ENCODE results near the gene PRAMEF1. TPM values are rescaled to one million over a fixed set of nuclear protein-coding genes. Genes with fewer than 3 reads are reported as not detected.

Gene PRAMEF1
- total and polyA plus RNA-seq, 2 of the 13 experiments (the other 11 are each of a cell fraction or from before 2014, with no cell fraction given), result not detected

DNA sequence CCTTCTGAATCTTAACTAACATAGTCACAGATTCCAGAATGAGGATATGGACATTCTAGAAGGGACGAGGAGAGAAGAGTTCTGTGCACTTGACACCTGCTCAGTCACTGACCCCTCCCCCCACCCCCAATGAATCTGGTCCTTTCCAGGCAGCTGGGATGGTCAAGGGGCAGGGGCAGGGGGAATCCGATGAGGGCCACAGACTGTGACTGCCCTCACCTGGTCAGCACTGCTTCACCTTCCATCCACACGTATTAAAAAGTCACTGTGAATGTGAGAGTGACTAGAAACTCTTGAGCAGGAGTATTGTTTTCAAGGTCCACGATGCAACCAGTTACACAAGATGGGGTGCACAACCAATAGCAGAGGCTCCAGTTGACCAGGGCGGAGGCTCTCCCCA, 27.2 kb upstream of the PRAMEF1 start:
- ATAC-seq (no peak), FAIRE-seq (no peak), DNase-seq (ENCODE audit: low spot score) (no peak)
- no peak for TF ChIP-seq ZNF326 (CRISPR knock-in tag; IDR thresholded peaks at IDR 0.05; ENCODE audit: borderline replicate concordance)
- TF ChIP-seq KAT8 (CRISPR knock-in tag; IDR thresholded peaks at IDR 0.05), result no peak
- no peak for TF ChIP-seq SNAPC2 (CRISPR knock-in tag; IDR thresholded peaks at IDR 0.05)
- no peak for TF ChIP-seq FOXM1 (CRISPR knock-in tag; IDR thresholded peaks at IDR 0.05)
- TF ChIP-seq BRD4 (CRISPR knock-in tag; IDR thresholded peaks at IDR 0.05), result no peak
- no peak for TF ChIP-seq ZNF557 (CRISPR knock-in tag; IDR thresholded peaks at IDR 0.05)
- TF ChIP-seq ZNF775 (CRISPR knock-in tag; IDR thresholded peaks at IDR 0.05; ENCODE audit: borderline replicate concordance), result no peak
- no peak for TF ChIP-seq NFKB2 (CRISPR knock-in tag; IDR thresholded peaks at IDR 0.05; ENCODE audit: borderline replicate concordance)
- no peak for TF ChIP-seq ZNF296 (CRISPR knock-in tag; conservative IDR thresholded peaks at IDR 0.05)
- TF ChIP-seq RFX1 (IDR thresholded peaks at IDR 0.05), result no peak
- no peak for TF ChIP-seq CHD2 (IDR thresholded peaks at IDR 0.05; ENCODE audit: low read depth, low read length)
- TF ChIP-seq CBX5 (CRISPR knock-in tag; IDR thresholded peaks at IDR 0.05; ENCODE audit: borderline replicate concordance), result no peak
- TF ChIP-seq, protein P1, sequence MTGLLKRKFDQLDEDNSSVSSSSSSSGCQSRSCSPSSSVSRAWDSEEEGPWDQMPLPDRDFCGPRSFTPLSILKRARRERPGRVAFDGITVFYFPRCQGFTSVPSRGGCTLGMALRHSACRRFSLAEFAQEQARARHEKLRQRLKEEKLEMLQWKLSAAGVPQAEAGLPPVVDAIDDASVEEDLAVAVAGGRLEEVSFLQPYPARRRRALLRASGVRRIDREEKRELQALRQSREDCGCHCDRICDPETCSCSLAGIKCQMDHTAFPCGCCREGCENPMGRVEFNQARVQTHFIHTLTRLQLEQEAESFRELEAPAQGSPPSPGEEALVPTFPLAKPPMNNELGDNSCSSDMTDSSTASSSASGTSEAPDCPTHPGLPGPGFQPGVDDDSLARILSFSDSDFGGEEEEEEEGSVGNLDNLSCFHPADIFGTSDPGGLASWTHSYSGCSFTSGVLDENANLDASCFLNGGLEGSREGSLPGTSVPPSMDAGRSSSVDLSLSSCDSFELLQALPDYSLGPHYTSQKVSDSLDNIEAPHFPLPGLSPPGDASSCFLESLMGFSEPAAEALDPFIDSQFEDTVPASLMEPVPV (CRISPR knock-in tag; IDR thresholded peaks at IDR 0.05), result no peak
- no peak for TF ChIP-seq ZNF713 (CRISPR knock-in tag; IDR thresholded peaks at IDR 0.05)
- TF ChIP-seq ZBTB1 (CRISPR knock-in tag; IDR thresholded peaks at IDR 0.05; ENCODE audit: borderline replicate concordance), result no peak
- in situ Hi-C loops (cut with HindIII; ENCODE audit: extremely low pct_ligation_motif_present, low pct_unique_long_range_greater_than_20kb), result no loop called here
- WGBS (ENCODE audit: low lambda C conversion rate), result 0% methylated on average over 5 of the region's 5 CpGs
- no peaks in the 10 kb centered on the region for H3K9me3 ChIP-seq (ENCODE audit: low read length)
- intact Hi-C loops (cut with micrococcal nuclease; ENCODE audit: unreplicated experiment), result no loop called here
- H3K4me2 ChIP-seq (ENCODE audit: low read depth, low read length), result no peak overlapping the region
- H3K4me1 ChIP-seq (ENCODE audit: insufficient read depth, low read length), result no peaks in the 10 kb centered on the region
- no TSS peak for BruUV-seq (replicated peaks)
- H3K27ac ChIP-seq (ENCODE audit: extremely low read length, insufficient read depth, low read length), result no peak overlapping the region
- no peaks in the 10 kb centered on the region for H3K79me2 ChIP-seq (ENCODE audit: insufficient read depth, low read length)
- H2AFZ ChIP-seq (ENCODE audit: low read length), result no peak overlapping the region
- no peaks in the 10 kb centered on the region for H4K20me1 ChIP-seq (ENCODE audit: insufficient read depth, low read length)
- POLR2A ChIA-PET, result no interaction called here
- CTCF ChIA-PET (ENCODE audit: low intra/inter-chr PET ratio, low total read pairs), result no interaction called here
- H3K9ac ChIP-seq (ENCODE audit: insufficient read depth, low read depth, low read length), result no peak overlapping the region
- H3K4me3 ChIP-seq (replicated peaks in 1 of 3; ENCODE audit: insufficient read depth in 1 of 3, low read depth in 2 of 3, low read length in 3 of 3), result no peak overlapping the region
- peaks cover 1 to 16% of the 10 kb centered on the region in 2 experiments; a peak in 2 of 5 replicates for H3K27me3 ChIP-seq (ENCODE audit: control insufficient read depth in 1 of 2, insufficient read depth in 2 of 2, low read length in 2 of 2)
- H3K36me3 ChIP-seq (replicated peaks in 1 of 2; ENCODE audit: control insufficient read depth in 1 of 2, insufficient read depth in 2 of 2, low read length in 2 of 2), result no peaks in the 10 kb centered on the region

All from HepG2 (cell line).